Upper lobe of right lung (tissue), 1 donor: ENCODE results near the gene PRKG1. TPM values are rescaled to one million over a fixed set of nuclear protein-coding genes. Genes with fewer than 3 reads are reported as not detected.

Source experiments
- ATAC-seq: fragments of 200-7000 bp; cut with Tn5 transposase; one replicate; pipeline ENCODE4 v1.9.1; 2020; ENCODE audit warnings: mild to moderate bottlenecking, moderate library complexity
- DNase-seq: peaks from one replicate; pipeline ENCODE4 v3.0.0-alpha.2; 2020
- H3K27ac ChIP-seq: fragments of 200-600 bp; one replicate; pipeline ENCODE4 v1.8.0; 2022
- H3K27me3 ChIP-seq: fragments of 200-600 bp; one replicate; pipeline ENCODE4 v1.8.0; 2022; ENCODE audit warnings: mild to moderate bottlenecking
- H3K36me3 ChIP-seq: fragments of 200-600 bp; one replicate; pipeline ENCODE4 v1.8.0; 2022
- H3K4me1 ChIP-seq: fragments of 200-600 bp; one replicate; pipeline ENCODE4 v1.8.0; 2022
- H3K4me3 ChIP-seq: fragments of 200-600 bp; one replicate; pipeline ENCODE4 v1.8.0; 2022; ENCODE audit warnings: mild to moderate bottlenecking
- H3K9me3 ChIP-seq: fragments of 200-600 bp; one replicate; pipeline ENCODE4 v1.8.0; 2022
- CTCF ChIP-seq: fragments of 200-600 bp; IDR thresholded peaks from one replicate; pipeline ENCODE4 v1.8.0; 2022; ENCODE audit warnings: antibody characterized with exemption
- intact Hi-C: fragments of 100-400 bp; cut with DNase I; formaldehyde crosslinking; loops from one replicate; pipeline ENCODE4 v1.11.0; 2022
- total RNA-seq: library from RNA; stranded (reverse); fragmentation: NEBNext Ultra II Directional; extraction: Animal tissue kit (Norgen Biotek cat#: 25700); gene quantifications from one replicate; pipeline ENCODE4 v1.2.1, GENCODE V29; 2021
- donor health status: DM: no; HTN: yes; CAD: no; lungs with severe emphysema.

The PRKG1 gene
- total RNA-seq, 1 donor from 2014 or later: 30.0 TPM

- H3K27me3 ChIP-seq: no peaks in the 10 kb centered on the region
- ATAC-seq (no peak), DNase-seq (no peak)
- H3K27ac ChIP-seq: no peak overlapping the region
- H3K4me3 ChIP-seq: no peak overlapping the region
- intact Hi-C loops: no loop called here
- no peak for TF ChIP-seq CTCF
- H3K9me3 ChIP-seq: no peaks in the 10 kb centered on the region
- no peaks in the 10 kb centered on the region for H3K36me3 ChIP-seq
- no peaks in the 10 kb centered on the region for H3K4me1 ChIP-seq
Measured at GRCh38 chr10:51911723-51912122, 837.4 kb downstream of the PRKG1 start.

- no peak for TF ChIP-seq CTCF
- H3K4me1 ChIP-seq: no peaks in the 10 kb centered on the region
- no peak overlapping the region for H3K4me3 ChIP-seq
- ATAC-seq (no peak), DNase-seq (no peak)
- no peak overlapping the region for H3K27ac ChIP-seq
- no peaks in the 10 kb centered on the region for H3K27me3 ChIP-seq
- H3K9me3 ChIP-seq: no peaks in the 10 kb centered on the region
- intact Hi-C loops: no loop called here
- no peaks in the 10 kb centered on the region for H3K36me3 ChIP-seq
Measured at GRCh38 chr10:51915031-51915542, 840.8 kb downstream of the PRKG1 start.

GRCh38 chr10:51918440-51918839, 844.2 kb downstream of the PRKG1 start:
- no peak for ATAC-seq
- H3K4me1 ChIP-seq: no peaks in the 10 kb centered on the region
- H3K27ac ChIP-seq: no peak overlapping the region
- no peak for TF ChIP-seq CTCF
- intact Hi-C loops: no loop called here
- no peak for DNase-seq
- no peaks in the 10 kb centered on the region for H3K27me3 ChIP-seq
- no peak overlapping the region for H3K4me3 ChIP-seq
- no peaks in the 10 kb centered on the region for H3K36me3 ChIP-seq
- H3K9me3 ChIP-seq: no peaks in the 10 kb centered on the region

- DNase-seq (no peak), ATAC-seq (no peak)
- TF ChIP-seq CTCF: no peak
- Histone ChIP-seq H3K4me3 (no peak overlapping the region), H3K9me3 (no peaks in the 10 kb centered on the region), H3K4me1 (no peaks in the 10 kb centered on the region), H3K27me3 (no peaks in the 10 kb centered on the region), H3K36me3 (no peaks in the 10 kb centered on the region), H3K27ac (no peak overlapping the region)
- intact Hi-C loops: no loop called here
Measured at GRCh38 chr10:51918884-51919325, 844.6 kb downstream of the PRKG1 start.

GRCh38 chr10:51920672-51921071, 846.4 kb downstream of the PRKG1 start:
- H3K27ac ChIP-seq: no peak overlapping the region
- no peak for DNase-seq

More at GRCh38 chr10:51920672-51921071, 846.4 kb downstream of the PRKG1 start:
- intact Hi-C loops: no loop called here
- Histone ChIP-seq H3K4me3 (no peak overlapping the region), H3K4me1 (no peaks in the 10 kb centered on the region), H3K36me3 (no peaks in the 10 kb centered on the region), H3K27me3 (no peaks in the 10 kb centered on the region), H3K9me3 (no peaks in the 10 kb centered on the region)
- ATAC-seq: no peak
- no peak for TF ChIP-seq CTCF
